Measurements from ENCODE around the gene MAP10. TPM values are rescaled to one million over a fixed set of nuclear protein-coding genes. Genes with fewer than 3 reads are reported as not detected.
A peak's percentile ranks its signal among the peaks of the same experiment; 100 is the strongest.

The MAP10 gene
- total and polyA plus RNA-seq, 2 experiments from 2014 or later, result 1.5 to 2.3 TPM

GRCh38 chr1:232853994-232854797, 49.0 kb downstream of the MAP10 start:
- Histone ChIP-seq H3K79me2 (ENCODE audit: insufficient read depth) (no peaks in the 10 kb centered on the region), H3K36me3 (ENCODE audit: low read depth) (no peaks in the 10 kb centered on the region), H3K4me1 (ENCODE audit: insufficient read depth) (peaks cover 21% of the 10 kb centered on the region), H3K27me3 (replicated peaks; ENCODE audit: insufficient read depth) (no peaks in the 10 kb centered on the region), H2AFZ (peak overlapping the region; percentile 9), H3K9me3 (ENCODE audit: low read depth) (no peaks in the 10 kb centered on the region), H3F3A (ENCODE audit: insufficient read depth) (peaks cover 24% of the 10 kb centered on the region), H3K27ac (peak overlapping the region; percentile 62), H4K20me1 (ENCODE audit: insufficient read depth) (no peaks in the 10 kb centered on the region), H3K4me2 (ENCODE audit: unreplicated experiment) (peak overlapping the region; percentile 29), H3K9me2 (ENCODE audit: insufficient read depth) (no peaks in the 10 kb centered on the region), H3K9ac (peak overlapping the region; percentile 19; the same call in 1 of the 2 replicates), H3K4me3 (peak overlapping the region; percentile 32)
- in situ Hi-C loops (cut with MboI), result no loop called here
- TF ChIP-seq EZH2phosphoT487 (IDR thresholded peaks at IDR 0.05; ENCODE audit: insufficient read depth, low read depth) (no peak), EZH2 (IDR thresholded peaks at IDR 0.05; ENCODE audit: insufficient read depth, poor library complexity, severe bottlenecking) (no peak)
- peak; percentile 91 for DNase-seq
- 1% methylated on average over 7 of the region's 7 CpGs for WGBS, 2 experiments (ENCODE audit: low coverage in 1 of 2, low lambda C conversion rate in 2 of 2, missing lambda C conversion rate in 2 of 2)

- in situ Hi-C loops (cut with MboI), result no loop called here
- H3K4me2 ChIP-seq (ENCODE audit: unreplicated experiment), result peak overlapping the region; percentile 29
- no peaks in the 10 kb centered on the region for H3K9me2 ChIP-seq (ENCODE audit: insufficient read depth)
- H2AFZ ChIP-seq, result peak overlapping the region; percentile 9; the same call in 1 of the 2 replicates
- peak overlapping the region; percentile 62 for H3K27ac ChIP-seq
- H3K9ac ChIP-seq, result peak overlapping the region; percentile 19; the same call in 1 of the 2 replicates
- peaks cover 24% of the 10 kb centered on the region for H3F3A ChIP-seq (ENCODE audit: insufficient read depth)
- DNase-seq, result peak; percentile 7
- 60 to 66% methylated on average over 2 of the region's 2 CpGs for WGBS, 2 experiments (ENCODE audit: low coverage in 1 of 2, low lambda C conversion rate in 2 of 2, missing lambda C conversion rate in 2 of 2)
- peak overlapping the region; percentile 32 for H3K4me3 ChIP-seq
- H4K20me1 ChIP-seq (ENCODE audit: insufficient read depth), result no peaks in the 10 kb centered on the region
- H3K27me3 ChIP-seq (replicated peaks; ENCODE audit: insufficient read depth), result no peaks in the 10 kb centered on the region
- H3K9me3 ChIP-seq (ENCODE audit: low read depth), result no peaks in the 10 kb centered on the region
- no peaks in the 10 kb centered on the region for H3K36me3 ChIP-seq (ENCODE audit: low read depth)
- TF ChIP-seq EZH2phosphoT487 (IDR thresholded peaks at IDR 0.05; ENCODE audit: insufficient read depth, low read depth) (no peak), EZH2 (IDR thresholded peaks at IDR 0.05; ENCODE audit: insufficient read depth, poor library complexity, severe bottlenecking) (no peak)
- H3K79me2 ChIP-seq (ENCODE audit: insufficient read depth), result no peaks in the 10 kb centered on the region
- peaks cover 21% of the 10 kb centered on the region for H3K4me1 ChIP-seq (ENCODE audit: insufficient read depth)
These were observed 49.6 kb downstream of the MAP10 start for GRCh38 chr1:232854798-232855159.

GRCh38 chr1:232856541-232856940, 51.3 kb downstream of the MAP10 start:
- Histone ChIP-seq H3K36me3 (ENCODE audit: low read depth) (no peaks in the 10 kb centered on the region), H4K20me1 (ENCODE audit: insufficient read depth) (no peaks in the 10 kb centered on the region), H3K9ac (no peak overlapping the region), H3K9me3 (ENCODE audit: low read depth) (no peaks in the 10 kb centered on the region), H3K4me2 (ENCODE audit: unreplicated experiment) (no peak overlapping the region), H3K79me2 (ENCODE audit: insufficient read depth) (no peaks in the 10 kb centered on the region), H3K27me3 (replicated peaks; ENCODE audit: insufficient read depth) (no peaks in the 10 kb centered on the region), H2AFZ (no peak overlapping the region; the same call in 1 of the 2 replicates), H3K9me2 (ENCODE audit: insufficient read depth) (no peaks in the 10 kb centered on the region), H3K4me1 (ENCODE audit: insufficient read depth) (peaks cover 21% of the 10 kb centered on the region), H3F3A (ENCODE audit: insufficient read depth) (peaks cover 24% of the 10 kb centered on the region), H3K27ac (no peak overlapping the region), H3K4me3 (no peak overlapping the region)
- peak; percentile 10 for DNase-seq
- in situ Hi-C loops (cut with MboI), result no loop called here
- no peak for TF ChIP-seq EZH2phosphoT487 (IDR thresholded peaks at IDR 0.05; ENCODE audit: insufficient read depth, low read depth)
- TF ChIP-seq EZH2 (IDR thresholded peaks at IDR 0.05; ENCODE audit: insufficient read depth, poor library complexity, severe bottlenecking), result no peak
- 47 to 64% methylated on average over 3 of the region's 3 CpGs for WGBS, 2 experiments (ENCODE audit: low coverage in 1 of 2, low lambda C conversion rate in 2 of 2, missing lambda C conversion rate in 2 of 2)

Small RNAs within 50 kb of the gene (small RNA-seq; reads per million reads assigned to genes)
- gene RNU1-74P (ENCODE audit: low read depth, low replicate concordance), result not detected

Other genes starting within 250 kb of the MAP10 start
- gene SIPA1L2, start 175.3 kb upstream of the MAP10 start, total RNA-seq (2014; rRNA removed; shearing (Covaris generic)), result 4.4 and 5.9 TPM in 2 replicates
- gene SIPA1L2, start 175.3 kb upstream of the MAP10 start, polyA plus RNA-seq (2016; fragmentation: Nextera tagmentation; extraction: Ambion mirVana), result 0.82 and 1.1 TPM in 2 replicates
- gene NTPCR, start 145.2 kb downstream of the MAP10 start, total RNA-seq (2014; rRNA removed; shearing (Covaris generic)), result 23.8 and 47.0 TPM in 2 replicates
- gene NTPCR, start 145.2 kb downstream of the MAP10 start, polyA plus RNA-seq (2016; fragmentation: Nextera tagmentation; extraction: Ambion mirVana), result 67.2 and 67.7 TPM in 2 replicates

Data from GM23248 (cell line).